GM12865 (cell line): Measurements from ENCODE around the gene ANAPC5.
"Not testable (repeated sequence)": the region's sequence is repeated elsewhere in the genome, so short reads cannot be mapped to it uniquely, and the experiment has no call there.

Source experiments
- DNase-seq: peaks from one replicate; pipeline ENCODE4 v3.0.0; 2010; ENCODE audit warnings: low read depth
- H3K4me3 ChIP-seq: 2 replicates; pipeline ENCODE4 v1.5.1; 2011; ENCODE audit warnings: mild to moderate bottlenecking, low read depth, low read length, control low read depth
- TF ChIP-seq, protein P1 (sequence below): IDR thresholded peaks from 2 replicates; pipeline ENCODE4 v1.5.1; 2011; ENCODE audit warnings: low read length, control low read depth, low read depth, inconsistent platforms; ENCODE audit not compliant: insufficient read depth; ENCODE audit errors: missing control alignments

ANAPC5 gene

DNA sequence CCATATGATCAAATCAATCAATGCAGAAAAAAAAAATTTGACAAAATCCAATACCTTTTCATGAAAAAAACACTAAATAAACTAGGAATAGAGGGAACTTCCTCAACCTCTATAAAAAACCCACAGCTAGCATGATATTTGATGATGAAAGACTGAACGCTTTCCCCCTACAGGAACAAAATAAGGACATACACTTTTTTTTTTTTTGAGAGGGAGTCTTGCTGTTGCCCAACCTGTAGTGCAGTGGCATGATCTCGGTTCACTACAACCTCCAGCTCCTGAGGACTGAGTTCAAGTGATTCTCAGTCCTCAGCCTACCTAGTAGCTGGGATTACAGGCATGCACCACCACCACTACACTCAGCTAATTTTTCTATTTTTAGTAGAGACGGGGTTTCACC is 37.8 kb downstream of the ANAPC5 start:
- no peak for DNase-seq
- TF ChIP-seq, protein P1, sequence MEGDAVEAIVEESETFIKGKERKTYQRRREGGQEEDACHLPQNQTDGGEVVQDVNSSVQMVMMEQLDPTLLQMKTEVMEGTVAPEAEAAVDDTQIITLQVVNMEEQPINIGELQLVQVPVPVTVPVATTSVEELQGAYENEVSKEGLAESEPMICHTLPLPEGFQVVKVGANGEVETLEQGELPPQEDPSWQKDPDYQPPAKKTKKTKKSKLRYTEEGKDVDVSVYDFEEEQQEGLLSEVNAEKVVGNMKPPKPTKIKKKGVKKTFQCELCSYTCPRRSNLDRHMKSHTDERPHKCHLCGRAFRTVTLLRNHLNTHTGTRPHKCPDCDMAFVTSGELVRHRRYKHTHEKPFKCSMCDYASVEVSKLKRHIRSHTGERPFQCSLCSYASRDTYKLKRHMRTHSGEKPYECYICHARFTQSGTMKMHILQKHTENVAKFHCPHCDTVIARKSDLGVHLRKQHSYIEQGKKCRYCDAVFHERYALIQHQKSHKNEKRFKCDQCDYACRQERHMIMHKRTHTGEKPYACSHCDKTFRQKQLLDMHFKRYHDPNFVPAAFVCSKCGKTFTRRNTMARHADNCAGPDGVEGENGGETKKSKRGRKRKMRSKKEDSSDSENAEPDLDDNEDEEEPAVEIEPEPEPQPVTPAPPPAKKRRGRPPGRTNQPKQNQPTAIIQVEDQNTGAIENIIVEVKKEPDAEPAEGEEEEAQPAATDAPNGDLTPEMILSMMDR: no peak
- H3K4me3 ChIP-seq: no peak overlapping the region

- not testable (repeated sequence) for DNase-seq, H3K4me3 ChIP-seq
These were observed 42.0 kb downstream of the ANAPC5 start for GRCh38 chr12:121310231-121310630.

GRCh38 chr12:121307397-121307796 is 44.8 kb downstream of the ANAPC5 start:
- not testable (repeated sequence) for H3K4me3 ChIP-seq, DNase-seq

- TF ChIP-seq, protein P1: no peak
- no peak overlapping the region for H3K4me3 ChIP-seq
- no peak for DNase-seq
These were observed 47.9 kb downstream of the ANAPC5 start for GRCh38 chr12:121304306-121304705.

GRCh38 chr12:121301876-121302275 is 50.3 kb downstream of the ANAPC5 start:
- H3K4me3 ChIP-seq: no peak overlapping the region
- DNase-seq: no peak
- TF ChIP-seq, protein P1: no peak

- TF ChIP-seq, protein P1: no peak
- no peak for DNase-seq
- no peak overlapping the region for H3K4me3 ChIP-seq
These were observed 52.0 kb downstream of the ANAPC5 start for GRCh38 chr12:121300083-121300819.

DNA sequence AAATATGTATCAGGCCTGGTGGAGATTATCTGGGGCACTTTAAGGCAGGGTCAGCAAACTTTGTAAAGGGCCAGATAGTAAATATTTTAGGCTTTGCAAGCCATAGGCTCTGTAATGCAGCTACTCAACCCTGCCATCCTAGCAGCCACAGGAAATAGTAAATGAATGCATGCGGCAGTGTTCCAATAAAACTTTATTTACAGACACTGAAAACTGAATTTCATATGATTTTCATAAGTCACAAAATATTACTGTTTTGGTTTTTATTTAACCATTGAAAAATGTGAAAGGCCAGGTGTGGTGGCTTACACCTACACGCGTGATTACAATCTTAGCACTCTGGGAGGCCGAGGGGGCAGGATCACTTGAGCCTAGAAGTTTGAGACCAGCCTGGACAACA is 52.5 kb downstream of the ANAPC5 start:
- no peak overlapping the region for H3K4me3 ChIP-seq
- no peak for DNase-seq
- TF ChIP-seq, protein P1: no peak

- not testable (repeated sequence) for H3K4me3 ChIP-seq, DNase-seq
These were observed 53.8 kb downstream of the ANAPC5 start for GRCh38 chr12:121298411-121298810.

DNA sequence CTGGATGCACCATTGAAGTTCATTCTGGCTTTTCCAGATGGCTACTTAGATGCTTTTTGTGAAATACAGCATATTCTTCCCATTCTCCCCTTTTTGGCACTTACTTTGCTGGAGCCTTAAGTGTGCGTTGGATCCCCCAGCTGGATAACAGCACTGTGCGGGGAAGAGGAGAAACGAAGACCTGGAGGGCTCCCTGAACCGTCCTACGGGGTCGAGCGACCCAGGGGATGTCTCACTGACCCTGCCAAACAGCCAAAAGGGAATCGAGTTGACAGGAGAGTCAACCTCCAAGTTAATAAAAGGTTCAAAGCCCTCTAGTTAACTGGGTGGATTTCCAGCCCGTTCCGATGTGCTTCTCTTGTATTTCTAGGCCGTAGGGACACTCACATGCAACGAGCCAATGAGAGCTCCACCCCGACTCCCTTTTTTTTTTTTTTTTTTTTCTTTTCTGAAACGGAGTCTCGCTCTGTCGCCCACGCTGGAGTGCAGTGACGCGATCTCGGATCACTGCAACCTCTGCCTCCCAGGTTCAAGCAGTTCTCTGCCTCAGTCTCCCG is 54.7 kb downstream of the ANAPC5 start:
- DNase-seq: peak; percentile 36
- peak overlapping the region; percentile 68 for H3K4me3 ChIP-seq
- TF ChIP-seq, protein P1: no peak
